ENCODE data around the gene PTPRD.

DNA sequence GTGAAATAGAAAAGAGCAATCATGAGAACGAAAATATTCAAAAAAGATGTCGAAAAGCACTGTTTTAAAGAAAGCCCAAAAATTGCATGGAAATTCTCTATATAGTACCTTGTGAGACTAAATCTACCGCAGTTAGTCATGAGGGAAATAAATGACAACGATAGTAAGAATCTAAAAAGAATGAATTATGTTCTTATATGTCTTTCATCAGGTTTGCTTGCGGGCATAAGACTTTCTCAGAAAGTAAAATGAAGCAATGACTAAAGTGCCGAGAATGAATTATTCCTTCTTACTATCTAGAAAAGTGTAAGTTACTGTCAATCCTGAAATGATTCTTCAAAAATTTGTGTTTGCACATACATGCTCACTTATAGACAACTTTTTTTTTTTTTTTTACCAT, 26.4 kb downstream of the PTPRD start:
- TF ChIP-seq, protein P1, sequence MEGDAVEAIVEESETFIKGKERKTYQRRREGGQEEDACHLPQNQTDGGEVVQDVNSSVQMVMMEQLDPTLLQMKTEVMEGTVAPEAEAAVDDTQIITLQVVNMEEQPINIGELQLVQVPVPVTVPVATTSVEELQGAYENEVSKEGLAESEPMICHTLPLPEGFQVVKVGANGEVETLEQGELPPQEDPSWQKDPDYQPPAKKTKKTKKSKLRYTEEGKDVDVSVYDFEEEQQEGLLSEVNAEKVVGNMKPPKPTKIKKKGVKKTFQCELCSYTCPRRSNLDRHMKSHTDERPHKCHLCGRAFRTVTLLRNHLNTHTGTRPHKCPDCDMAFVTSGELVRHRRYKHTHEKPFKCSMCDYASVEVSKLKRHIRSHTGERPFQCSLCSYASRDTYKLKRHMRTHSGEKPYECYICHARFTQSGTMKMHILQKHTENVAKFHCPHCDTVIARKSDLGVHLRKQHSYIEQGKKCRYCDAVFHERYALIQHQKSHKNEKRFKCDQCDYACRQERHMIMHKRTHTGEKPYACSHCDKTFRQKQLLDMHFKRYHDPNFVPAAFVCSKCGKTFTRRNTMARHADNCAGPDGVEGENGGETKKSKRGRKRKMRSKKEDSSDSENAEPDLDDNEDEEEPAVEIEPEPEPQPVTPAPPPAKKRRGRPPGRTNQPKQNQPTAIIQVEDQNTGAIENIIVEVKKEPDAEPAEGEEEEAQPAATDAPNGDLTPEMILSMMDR (conservative IDR thresholded peaks at IDR 0.05; ENCODE audit: low read depth, low read length) = no peak
- TF ChIP-seq EZH2 (IDR thresholded peaks at IDR 0.05; ENCODE audit: borderline replicate concordance, low read depth, low read length, poor library complexity, severe bottlenecking) = no peak
